Measurements from ENCODE around the gene CGB5. TPM values are rescaled to one million over a fixed set of nuclear protein-coding genes. Genes with fewer than 3 reads are reported as not detected.

Gene CGB5
- polyA plus RNA-seq, 1 donor from 2014 or later, result not detected

DNA sequence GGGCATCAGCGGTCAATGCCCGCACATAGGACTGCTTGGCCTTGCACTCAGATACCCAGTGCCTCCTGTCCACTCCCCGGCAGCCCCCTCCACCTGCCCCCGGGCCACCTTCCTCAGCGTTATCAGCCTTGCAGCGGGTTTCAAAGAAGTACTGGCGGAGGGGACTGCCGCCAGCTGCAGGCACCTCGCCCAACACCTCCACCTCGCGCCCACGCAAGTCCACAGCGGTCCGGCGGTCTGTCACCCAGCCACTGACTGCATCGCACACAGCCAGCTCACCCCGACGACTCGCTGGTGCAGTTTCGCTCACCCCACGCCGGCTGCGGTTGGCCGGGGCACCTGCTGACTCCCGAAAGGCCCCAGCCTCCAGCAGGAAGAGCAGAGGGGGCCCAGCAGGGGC, 17.8 kb downstream of the CGB5 start:
- no peak overlapping the region for H2AFZ ChIP-seq (ENCODE audit: low read depth, low read length)
- H3F3A ChIP-seq (ENCODE audit: insufficient read depth, low read length, poor library complexity, severe bottlenecking), result no peaks in the 10 kb centered on the region
- no peaks in the 10 kb centered on the region for H4K20me1 ChIP-seq (ENCODE audit: insufficient read depth)
- H3K79me2 ChIP-seq (replicated peaks; ENCODE audit: insufficient read depth, low read length), result no peaks in the 10 kb centered on the region
- H3K9me3 ChIP-seq (ENCODE audit: low read length), result no peaks in the 10 kb centered on the region
- H3K4me3 ChIP-seq (ENCODE audit: low read length), result no peak overlapping the region
- TF ChIP-seq EZH2 (IDR thresholded peaks at IDR 0.05; ENCODE audit: borderline replicate concordance, insufficient read depth, low read length, poor library complexity, severe bottlenecking) (no peak), TAF1 (IDR thresholded peaks at IDR 0.05; ENCODE audit: low read depth) (no peak), CTCF (IDR thresholded peaks at IDR 0.05; ENCODE audit: poor library complexity, severe bottlenecking) (no peak), MXI1 (conservative IDR thresholded peaks at IDR 0.05; ENCODE audit: poor library complexity, severe bottlenecking) (no peak), POLR2AphosphoS5 (IDR thresholded peaks at IDR 0.05) (no peak), RAD21 (conservative IDR thresholded peaks at IDR 0.05) (no peak), SMC3 (conservative IDR thresholded peaks at IDR 0.05; ENCODE audit: poor library complexity) (no peak), EP300 (conservative IDR thresholded peaks at IDR 0.05; ENCODE audit: poor library complexity, severe bottlenecking) (no peak)
- TF ChIP-seq, protein P1, sequence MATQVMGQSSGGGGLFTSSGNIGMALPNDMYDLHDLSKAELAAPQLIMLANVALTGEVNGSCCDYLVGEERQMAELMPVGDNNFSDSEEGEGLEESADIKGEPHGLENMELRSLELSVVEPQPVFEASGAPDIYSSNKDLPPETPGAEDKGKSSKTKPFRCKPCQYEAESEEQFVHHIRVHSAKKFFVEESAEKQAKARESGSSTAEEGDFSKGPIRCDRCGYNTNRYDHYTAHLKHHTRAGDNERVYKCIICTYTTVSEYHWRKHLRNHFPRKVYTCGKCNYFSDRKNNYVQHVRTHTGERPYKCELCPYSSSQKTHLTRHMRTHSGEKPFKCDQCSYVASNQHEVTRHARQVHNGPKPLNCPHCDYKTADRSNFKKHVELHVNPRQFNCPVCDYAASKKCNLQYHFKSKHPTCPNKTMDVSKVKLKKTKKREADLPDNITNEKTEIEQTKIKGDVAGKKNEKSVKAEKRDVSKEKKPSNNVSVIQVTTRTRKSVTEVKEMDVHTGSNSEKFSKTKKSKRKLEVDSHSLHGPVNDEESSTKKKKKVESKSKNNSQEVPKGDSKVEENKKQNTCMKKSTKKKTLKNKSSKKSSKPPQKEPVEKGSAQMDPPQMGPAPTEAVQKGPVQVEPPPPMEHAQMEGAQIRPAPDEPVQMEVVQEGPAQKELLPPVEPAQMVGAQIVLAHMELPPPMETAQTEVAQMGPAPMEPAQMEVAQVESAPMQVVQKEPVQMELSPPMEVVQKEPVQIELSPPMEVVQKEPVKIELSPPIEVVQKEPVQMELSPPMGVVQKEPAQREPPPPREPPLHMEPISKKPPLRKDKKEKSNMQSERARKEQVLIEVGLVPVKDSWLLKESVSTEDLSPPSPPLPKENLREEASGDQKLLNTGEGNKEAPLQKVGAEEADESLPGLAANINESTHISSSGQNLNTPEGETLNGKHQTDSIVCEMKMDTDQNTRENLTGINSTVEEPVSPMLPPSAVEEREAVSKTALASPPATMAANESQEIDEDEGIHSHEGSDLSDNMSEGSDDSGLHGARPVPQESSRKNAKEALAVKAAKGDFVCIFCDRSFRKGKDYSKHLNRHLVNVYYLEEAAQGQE (IDR thresholded peaks at IDR 0.05; ENCODE audit: borderline replicate concordance), result no peak
- H3K27ac ChIP-seq (ENCODE audit: low read length), result no peak overlapping the region
- no peaks in the 10 kb centered on the region for H3K9me2 ChIP-seq (ENCODE audit: insufficient read depth, low read length)
- no peaks in the 10 kb centered on the region for H3K36me3 ChIP-seq (ENCODE audit: insufficient read depth, low read length)
- H3K4me2 ChIP-seq (ENCODE audit: low read length), result no peak overlapping the region
- H3K27me3 ChIP-seq (ENCODE audit: insufficient read depth, low read depth, low read length), result peaks cover 37% of the 10 kb centered on the region
- H3K9ac ChIP-seq (ENCODE audit: low read length), result no peak overlapping the region

- Histone ChIP-seq H3K27me3 (ENCODE audit: insufficient read depth, low read depth, low read length) (peaks cover 18% of the 10 kb centered on the region), H3F3A (ENCODE audit: insufficient read depth, low read length, poor library complexity, severe bottlenecking) (no peaks in the 10 kb centered on the region), H2AFZ (ENCODE audit: low read depth, low read length) (no peak overlapping the region), H3K36me3 (ENCODE audit: insufficient read depth, low read length) (no peaks in the 10 kb centered on the region), H3K4me2 (ENCODE audit: low read length) (no peak overlapping the region), H3K9me2 (ENCODE audit: insufficient read depth, low read length) (no peaks in the 10 kb centered on the region), H3K4me3 (ENCODE audit: low read length) (peak overlapping the region; percentile 57), H3K27ac (ENCODE audit: low read length) (no peak overlapping the region), H3K9me3 (ENCODE audit: low read length) (no peaks in the 10 kb centered on the region), H3K9ac (ENCODE audit: low read length) (no peak overlapping the region), H3K79me2 (replicated peaks; ENCODE audit: insufficient read depth, low read length) (no peaks in the 10 kb centered on the region), H4K20me1 (ENCODE audit: insufficient read depth) (no peaks in the 10 kb centered on the region)
- TF ChIP-seq TAF1 (IDR thresholded peaks at IDR 0.05; ENCODE audit: low read depth) (no peak), EP300 (conservative IDR thresholded peaks at IDR 0.05; ENCODE audit: poor library complexity, severe bottlenecking) (no peak), EZH2 (IDR thresholded peaks at IDR 0.05; ENCODE audit: borderline replicate concordance, insufficient read depth, low read length, poor library complexity, severe bottlenecking) (no peak), RAD21 (conservative IDR thresholded peaks at IDR 0.05) (no peak)
Measured at GRCh38 chr19:49064029-49064629, 20.5 kb downstream of the CGB5 start.

Measured in neural cell (in vitro differentiated cells).